IPS DF 6.9 (cell line): ENCODE data around the gene WIF1.

ENCODE experiments used
- DNase-seq: peaks from one replicate; pipeline ENCODE4 v3.0.0-alpha.2; 2013; ENCODE audit warnings: low read depth, low spot score
- H3K27ac ChIP-seq: one replicate; pipeline ENCODE4 v1.5.1; 2013; ENCODE audit warnings: low read length, control low read depth
- H3K27me3 ChIP-seq: 2 replicates; pipeline ENCODE4 v1.6.1; 2013; ENCODE audit warnings: mild to moderate bottlenecking, low read length; ENCODE audit not compliant: control insufficient read depth, insufficient read depth
- H3K36me3 ChIP-seq: 2 replicates; pipeline ENCODE4 v1.6.1; 2013; ENCODE audit warnings: low read length; ENCODE audit not compliant: control insufficient read depth, insufficient read depth
- H3K4me1 ChIP-seq: 2 replicates; pipeline ENCODE4 v1.6.1; 2013; ENCODE audit warnings: low read length; ENCODE audit not compliant: control insufficient read depth, insufficient read depth
- H3K4me3 ChIP-seq: 2 replicates; pipeline ENCODE4 v1.5.1; 2013; ENCODE audit warnings: mild to moderate bottlenecking, low read length
- H3K9me3 ChIP-seq: 2 replicates; pipeline ENCODE4 v1.6.1; 2013; ENCODE audit warnings: low read length, inconsistent platforms; ENCODE audit not compliant: control insufficient read depth, insufficient read depth
- WGBS: extraction: QIAGEN DNeasy Blood & Tissue Kit; methylation state at CpG from one replicate; pipeline ENCODE4 v1.1.7; 2013; ENCODE audit warnings: mixed read lengths, missing lambda C conversion rate; ENCODE audit not compliant: insufficient read length, insufficient coverage; 5-methylcytosine and 5-hydroxymethylcytosine counted together

Gene WIF1

DNA sequence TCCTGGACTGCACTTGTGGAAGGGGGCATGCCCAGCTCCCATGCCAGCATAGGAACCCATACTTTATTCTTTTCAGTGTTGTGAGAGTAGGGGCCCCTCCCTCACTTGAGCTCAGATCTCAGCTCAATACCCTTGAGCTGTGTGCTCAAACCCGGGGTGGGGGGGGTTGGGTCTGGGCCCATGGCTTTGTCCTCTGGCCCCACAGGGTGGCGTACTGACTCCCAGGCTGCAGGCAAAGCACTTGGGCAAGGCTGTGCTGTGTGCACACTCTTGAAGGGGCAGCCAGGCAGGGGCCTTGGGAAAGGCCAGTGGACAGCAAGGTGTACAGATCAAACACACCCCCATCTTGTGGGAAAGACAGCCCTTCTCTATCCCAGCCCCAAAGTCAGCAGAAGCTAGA lies 81.8 kb downstream of the WIF1 start:
- Histone ChIP-seq H3K27me3 (no peaks in the 10 kb centered on the region), H3K4me3 (no peak overlapping the region), H3K9me3 (no peaks in the 10 kb centered on the region), H3K4me1 (no peaks in the 10 kb centered on the region), H3K36me3 (no peaks in the 10 kb centered on the region), H3K27ac (no peak overlapping the region)
- WGBS: no CpG with 5 or more reads among the region's 2 CpGs
- DNase-seq: no peak

DNA sequence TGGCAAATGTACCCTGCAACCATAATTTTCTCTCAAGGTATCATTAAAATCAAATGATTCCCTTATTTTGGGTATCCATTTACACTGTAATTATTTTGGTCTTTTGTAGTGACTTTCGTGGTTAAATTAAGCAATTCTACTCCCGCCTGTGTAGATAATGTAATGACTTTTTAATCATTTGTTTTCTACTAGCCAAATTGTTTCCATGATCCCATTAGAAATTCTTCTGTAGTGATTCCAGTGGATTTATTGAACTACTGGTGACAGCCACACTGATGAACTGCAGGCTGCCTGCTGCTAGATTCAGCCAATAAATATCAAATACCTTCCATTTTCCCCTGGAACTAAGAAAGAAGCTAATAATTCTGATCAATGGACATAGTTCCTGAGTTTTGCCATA lies 96.0 kb downstream of the WIF1 start:
- no peak overlapping the region for H3K4me3 ChIP-seq
- no peak for DNase-seq
- H3K4me1 ChIP-seq: peaks cover 2% of the 10 kb centered on the region; the same call in 1 of the 2 replicates
- no peaks in the 10 kb centered on the region for H3K27me3 ChIP-seq
- H3K27ac ChIP-seq: no peak overlapping the region
- no peaks in the 10 kb centered on the region for H3K9me3 ChIP-seq
- no CpG with 5 or more reads among the region's 2 CpGs for WGBS
- no peaks in the 10 kb centered on the region for H3K36me3 ChIP-seq

DNA sequence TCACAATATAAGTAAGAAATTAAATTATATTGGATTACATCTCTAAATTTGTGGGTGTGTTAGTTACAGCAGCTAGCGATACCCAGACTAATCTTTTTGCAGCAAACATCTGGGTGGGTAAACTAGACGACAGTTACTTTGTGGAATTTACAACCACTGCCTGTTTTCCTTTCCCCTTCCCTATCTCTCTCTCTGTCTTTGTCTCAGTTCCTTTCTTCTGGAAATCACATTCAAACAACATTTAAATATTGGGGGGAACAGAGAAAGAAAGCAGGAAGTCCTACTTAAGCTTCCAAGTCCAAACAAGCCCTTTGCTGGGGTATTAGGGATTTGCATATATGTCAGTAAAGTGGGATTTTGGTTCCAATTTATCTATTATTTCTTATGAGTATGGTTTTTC lies 97.6 kb downstream of the WIF1 start:
- Histone ChIP-seq H3K4me3 (no peak overlapping the region), H3K36me3 (no peaks in the 10 kb centered on the region), H3K9me3 (no peaks in the 10 kb centered on the region), H3K27ac (no peak overlapping the region), H3K4me1 (peaks cover 2% of the 10 kb centered on the region; the same call in 1 of the 2 replicates), H3K27me3 (no peaks in the 10 kb centered on the region)
- WGBS: no CpG with 5 or more reads among the region's 2 CpGs
- no peak for DNase-seq

DNA sequence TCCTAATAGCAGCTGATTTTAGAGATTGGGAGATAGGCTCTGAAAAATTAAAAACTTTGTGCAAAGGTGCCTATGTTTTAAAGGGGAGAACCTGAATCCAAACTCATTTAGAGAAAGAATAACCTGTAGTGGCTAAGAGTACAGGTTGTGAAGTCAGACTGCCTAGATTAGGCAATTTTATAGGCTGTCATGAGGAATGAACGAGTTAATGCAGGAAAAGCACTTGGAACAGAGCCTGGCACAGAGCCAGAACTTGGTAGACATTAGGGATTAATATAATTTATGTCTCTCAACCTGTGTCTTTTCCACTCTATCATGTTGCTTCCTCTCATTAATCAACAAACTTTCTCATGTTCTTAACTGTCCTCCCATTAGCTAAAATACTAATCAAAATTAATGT lies 98.1 kb downstream of the WIF1 start:
- WGBS: no CpG with 5 or more reads among the region's 1 CpG
- Histone ChIP-seq H3K4me3 (no peak overlapping the region), H3K9me3 (no peaks in the 10 kb centered on the region), H3K36me3 (no peaks in the 10 kb centered on the region), H3K27ac (no peak overlapping the region), H3K27me3 (no peaks in the 10 kb centered on the region), H3K4me1 (peaks cover 2% of the 10 kb centered on the region; the same call in 1 of the 2 replicates)
- DNase-seq: no peak

DNA sequence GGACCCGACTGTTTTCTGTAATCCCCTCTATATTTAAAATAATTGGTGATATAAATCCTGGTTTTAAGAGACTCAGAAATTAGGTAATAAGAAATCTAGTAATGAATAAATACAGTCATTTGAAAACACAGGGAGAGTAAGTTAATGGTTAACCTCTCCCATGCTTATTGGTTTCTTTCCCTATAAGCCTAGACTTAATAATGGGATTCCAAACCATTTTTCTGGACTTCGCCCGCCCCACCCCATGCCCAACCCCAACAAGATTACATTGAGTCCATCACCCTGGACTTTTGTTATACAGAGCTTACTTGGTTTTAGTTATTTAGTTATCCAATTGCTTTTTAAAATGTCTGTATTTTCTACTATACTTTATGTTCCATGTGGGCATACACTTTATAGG lies 98.7 kb downstream of the WIF1 start:
- no peaks in the 10 kb centered on the region for H3K27me3 ChIP-seq
- DNase-seq: no peak

GRCh38 chr12:65019696-65020234 lies 101.3 kb downstream of the WIF1 start:
- H3K4me1 ChIP-seq: peaks cover 2% of the 10 kb centered on the region; the same call in 1 of the 2 replicates
- no peaks in the 10 kb centered on the region for H3K36me3 ChIP-seq
- H3K9me3 ChIP-seq: no peaks in the 10 kb centered on the region
- no peak for DNase-seq
- no peak overlapping the region for H3K27ac ChIP-seq
- no peak overlapping the region for H3K4me3 ChIP-seq
- no peaks in the 10 kb centered on the region for H3K27me3 ChIP-seq
- no CpG with 5 or more reads among the region's 4 CpGs for WGBS

More for the DNA sequence above, 98.7 kb downstream of the WIF1 start:
- no CpG with 5 or more reads among the region's 3 CpGs for WGBS
- Histone ChIP-seq H3K4me1 (peaks cover 2% of the 10 kb centered on the region; the same call in 1 of the 2 replicates), H3K27ac (no peak overlapping the region), H3K4me3 (no peak overlapping the region), H3K9me3 (no peaks in the 10 kb centered on the region), H3K36me3 (no peaks in the 10 kb centered on the region)

DNA sequence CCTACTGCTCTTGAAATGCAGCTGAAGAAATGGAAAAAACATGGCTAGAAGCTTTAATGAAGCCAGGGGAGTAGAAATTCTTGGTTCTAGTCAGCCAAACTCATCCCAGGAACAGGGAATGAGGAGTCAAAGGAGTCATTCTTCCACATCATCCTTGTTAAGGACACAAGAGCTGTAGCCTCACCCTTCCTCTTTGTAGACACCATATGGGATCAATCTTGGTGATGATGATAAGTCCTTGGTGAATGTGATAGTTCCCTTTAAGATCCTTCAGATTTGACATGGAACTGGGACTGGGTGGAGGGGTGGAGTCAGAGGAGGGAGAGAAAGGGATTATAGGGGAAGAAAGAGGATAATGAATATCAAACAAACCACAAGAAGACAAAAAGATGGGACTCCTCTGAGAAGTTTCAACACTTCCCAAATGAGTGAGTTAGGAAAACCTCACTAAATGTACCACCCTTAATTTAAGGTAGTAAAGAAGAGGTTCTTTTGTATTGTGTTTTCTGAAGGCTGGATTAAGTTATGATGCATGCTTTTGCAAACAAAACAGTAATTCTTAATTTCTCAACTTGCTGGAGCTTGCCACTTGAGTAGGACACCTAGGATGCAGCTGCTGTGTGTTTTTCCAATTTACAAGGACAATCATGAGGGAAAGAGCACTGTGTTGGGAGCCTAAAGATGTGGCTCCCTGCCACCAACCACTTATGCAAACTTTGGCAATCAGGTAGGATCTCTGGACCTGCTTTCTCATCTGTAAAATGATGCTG lies 104.0 kb downstream of the WIF1 start:
- no peak overlapping the region for H3K27ac ChIP-seq
- DNase-seq: no peak
- no peaks in the 10 kb centered on the region for H3K27me3 ChIP-seq

DNA sequence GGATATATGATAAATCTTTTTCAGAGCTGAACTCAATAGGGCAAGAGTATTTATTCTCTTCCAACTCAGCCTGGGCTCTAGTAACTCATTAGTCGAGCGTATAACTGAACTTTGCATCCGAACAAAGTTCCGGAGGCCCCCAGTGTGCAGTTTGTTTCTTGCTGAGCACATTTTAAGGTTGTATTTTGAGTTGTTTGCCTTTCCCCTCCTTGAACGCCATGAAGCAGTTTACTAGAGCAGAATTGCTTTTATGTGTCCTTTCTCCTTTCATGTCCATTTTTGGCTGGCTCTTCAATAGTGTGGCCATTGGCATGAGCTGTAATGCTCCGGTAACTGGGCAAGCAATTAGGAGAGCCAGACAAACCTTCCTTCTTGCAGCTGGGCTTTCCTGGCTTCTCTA lies 105.3 kb downstream of the WIF1 start:
- no peak for DNase-seq
- Histone ChIP-seq H3K4me1 (no peaks in the 10 kb centered on the region), H3K27me3 (no peaks in the 10 kb centered on the region), H3K36me3 (no peaks in the 10 kb centered on the region), H3K27ac (no peak overlapping the region), H3K4me3 (no peak overlapping the region), H3K9me3 (no peaks in the 10 kb centered on the region)
- WGBS: no CpG with 5 or more reads among the region's 6 CpGs

More for the DNA sequence above, 104.0 kb downstream of the WIF1 start:
- H3K9me3 ChIP-seq: no peaks in the 10 kb centered on the region
- no peaks in the 10 kb centered on the region for H3K36me3 ChIP-seq
- H3K4me1 ChIP-seq: no peaks in the 10 kb centered on the region
- no peak overlapping the region for H3K4me3 ChIP-seq

DNA sequence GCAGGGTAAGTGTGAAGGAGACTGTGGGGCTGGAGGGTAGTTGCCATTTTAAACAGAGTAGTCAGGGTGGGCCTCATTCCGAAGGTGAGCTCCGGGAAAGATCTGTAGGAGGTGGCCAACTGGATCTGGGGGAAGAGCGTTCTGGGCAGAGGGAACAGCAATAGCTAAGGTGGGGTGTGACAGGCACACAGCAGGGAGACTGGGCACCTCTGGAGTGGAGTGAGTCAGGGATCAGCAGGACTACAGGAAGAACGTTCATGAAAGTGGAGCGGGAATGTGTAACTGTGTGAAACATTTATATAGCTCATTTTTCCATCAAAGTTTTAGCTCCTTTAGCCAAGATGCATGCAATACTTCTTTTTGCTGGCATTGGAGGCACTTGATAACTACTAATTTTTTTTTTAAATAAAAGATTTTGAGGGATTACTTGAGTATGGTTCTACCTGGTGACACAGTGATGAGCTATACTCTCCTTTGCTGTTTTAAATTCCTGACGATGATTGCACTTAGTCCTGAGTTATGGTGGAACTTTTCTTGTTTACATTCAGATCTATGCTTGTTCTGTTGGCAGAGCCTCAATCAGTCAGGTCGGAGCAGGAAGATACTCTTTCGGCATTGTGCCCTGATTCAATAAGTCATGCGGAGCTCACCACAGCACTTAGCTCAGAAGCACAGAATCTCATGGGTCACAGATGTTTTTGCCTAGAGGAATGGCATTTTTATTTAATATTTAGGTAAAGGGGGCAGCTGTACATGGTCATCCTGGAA lies 106.4 kb downstream of the WIF1 start:
- Histone ChIP-seq H3K4me3 (no peak overlapping the region), H3K4me1 (no peaks in the 10 kb centered on the region), H3K27me3 (no peaks in the 10 kb centered on the region), H3K36me3 (no peaks in the 10 kb centered on the region), H3K27ac (no peak overlapping the region), H3K9me3 (no peaks in the 10 kb centered on the region)
- no CpG with 5 or more reads among the region's 9 CpGs for WGBS
- DNase-seq: no peak

DNA sequence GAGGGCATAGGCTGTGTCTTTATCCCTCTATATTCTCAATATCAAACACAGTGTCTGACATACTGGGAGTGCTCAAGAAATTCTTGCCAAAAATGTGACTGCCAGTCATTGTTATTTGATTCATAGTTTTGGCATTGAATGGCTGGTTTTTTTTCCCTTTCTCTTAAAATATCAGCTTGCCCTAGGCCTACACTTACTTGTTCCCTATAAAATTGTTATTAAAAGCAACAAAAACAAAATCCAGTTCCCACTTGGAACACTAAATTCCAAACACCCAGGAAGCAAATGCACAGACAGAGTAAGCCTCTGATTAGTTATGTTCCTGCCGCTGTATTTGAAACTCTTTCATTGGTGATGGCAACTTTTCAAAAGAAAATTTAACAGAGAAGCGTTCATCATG lies 110.7 kb downstream of the WIF1 start:
- no CpG with 5 or more reads among the region's 2 CpGs for WGBS

More for the DNA sequence above, 110.7 kb downstream of the WIF1 start:
- no peaks in the 10 kb centered on the region for H3K4me1 ChIP-seq
- no peaks in the 10 kb centered on the region for H3K36me3 ChIP-seq
- H3K27ac ChIP-seq: no peak overlapping the region
- no peaks in the 10 kb centered on the region for H3K9me3 ChIP-seq
- no peaks in the 10 kb centered on the region for H3K27me3 ChIP-seq
- no peak for DNase-seq
- no peak overlapping the region for H3K4me3 ChIP-seq
